Tibial nerve (tissue), 3 donors: Measurements from ENCODE around the gene TCF12.

ENCODE experiments used
- CTCF ChIP-seq, 5 experiments: fragments of 200-600 bp in 3 of 5; fragments of 450-650 bp in 2 of 5; sonication (generic) in 3 of 5; IDR thresholded peaks; one replicate each; pipeline ENCODE4 v1.5.1; 2016 to 2019; ENCODE audit warnings: antibody characterized with exemption in 5 of 5, mild to moderate bottlenecking in 3 of 5, moderate library complexity in 2 of 5
- POLR2A ChIP-seq, 2 donors: fragments of 450-650 bp; IDR thresholded peaks; one replicate each; pipeline ENCODE4 v1.6.1; 2017; ENCODE audit warnings: antibody characterized with exemption in 2 of 2, mild to moderate bottlenecking in 2 of 2, moderate library complexity in 2 of 2

- TF ChIP-seq CTCF (IDR thresholded peaks at IDR 0.05) (no peak), POLR2A (IDR thresholded peaks at IDR 0.05) (no peak)
Observed at GRCh38 chr15:57198131-57198530, 279.7 kb downstream of the TCF12 start.
